ENCODE results near the gene C2CD4B.

C2CD4B gene

DNA sequence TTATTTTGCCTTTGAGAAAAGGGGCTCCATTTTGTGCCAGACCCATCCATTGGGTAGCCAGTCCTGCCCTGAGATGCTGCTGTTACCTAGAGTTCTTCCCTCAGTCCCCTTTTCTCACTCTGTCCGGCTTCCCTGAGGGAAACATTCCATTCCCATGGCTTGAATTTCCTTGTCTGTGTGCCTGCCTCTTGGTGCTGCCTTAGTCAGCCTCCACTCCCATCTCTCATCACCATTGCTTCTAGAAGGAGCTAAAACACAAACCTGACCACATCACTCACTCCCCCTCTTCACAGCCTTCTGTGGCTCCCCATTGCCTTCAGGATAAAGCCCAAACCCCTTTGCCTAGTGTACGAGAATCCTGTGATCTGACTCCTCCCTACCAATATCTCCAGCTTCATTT, 25.2 kb upstream of the C2CD4B start:
- Histone ChIP-seq H2BK120ac (ENCODE audit: low read depth, low read length) (no peak overlapping the region), H2BK15ac (ENCODE audit: low read length) (no peak overlapping the region), H3K9me3 (replicated peaks in 1 of 2; ENCODE audit: control insufficient read depth in 2 of 2, insufficient read depth in 1 of 2, low read depth in 1 of 2, low read length in 2 of 2) (no peaks in the 10 kb centered on the region), H3K36me3 (replicated peaks in 1 of 2; ENCODE audit: control insufficient read depth in 2 of 2, insufficient read depth in 2 of 2, low read length in 2 of 2) (no peaks in the 10 kb centered on the region), H2AK5ac (ENCODE audit: low read depth, low read length) (no peak overlapping the region), H3K4ac (ENCODE audit: low read length) (no peak overlapping the region), H4K8ac (ENCODE audit: low read depth, low read length) (no peak overlapping the region), H3K4me2 (ENCODE audit: insufficient read depth, low read length, poor library complexity, severe bottlenecking) (no peak overlapping the region), H2AFZ (ENCODE audit: low read length) (no peak overlapping the region), H2BK5ac (ENCODE audit: low read length) (no peak overlapping the region), H4K91ac (ENCODE audit: low read depth, low read length, poor library complexity) (no peak overlapping the region), H3K18ac (ENCODE audit: low read length) (no peak overlapping the region), H3K27me3 (ENCODE audit: control insufficient read depth in 3 of 3, insufficient read depth in 3 of 3, low read depth in 1 of 3, low read length in 3 of 3) (peaks cover 0 to 7% (median 0%) of the 10 kb centered on the region in 3 experiments), H2BK12ac (ENCODE audit: low read length) (no peak overlapping the region), H3K79me1 (ENCODE audit: low read depth, low read length) (no peaks in the 10 kb centered on the region), H3K9ac (ENCODE audit: low read depth, low read length, poor library complexity) (no peak overlapping the region), H3K23ac (ENCODE audit: low read depth, low read length, poor library complexity) (no peak overlapping the region), H3K27ac (replicated peaks; ENCODE audit: low read length) (no peak overlapping the region), H3K4me3 (ENCODE audit: low read length in 2 of 2) (no peak overlapping the region), H3K14ac (ENCODE audit: low read length) (no peak overlapping the region), H3K4me1 (ENCODE audit: control insufficient read depth in 2 of 2, insufficient read depth in 1 of 2, low read depth in 1 of 2, low read length in 2 of 2) (peaks cover 0 to 4% of the 10 kb centered on the region in 2 donors)
- DNase-seq (ENCODE audit: low spot score) = no peak
- whole genome bisulfite sequencing, 2 donors (ENCODE audit: extremely low coverage in 2 of 2, insufficient read length in 2 of 2, insufficient replicate concordance in 1 of 2) = no CpG with 5 or more reads among the region's 2 CpGs

- H3K9ac ChIP-seq (ENCODE audit: low read depth, low read length, poor library complexity) = no peak overlapping the region
- no peak overlapping the region for H3K27ac ChIP-seq (replicated peaks; ENCODE audit: low read length)
- H3K27me3 ChIP-seq (ENCODE audit: control insufficient read depth in 3 of 3, insufficient read depth in 3 of 3, low read depth in 1 of 3, low read length in 3 of 3) = peaks cover 0 to 7% (median 0%) of the 10 kb centered on the region in 3 experiments
- H3K4me2 ChIP-seq (ENCODE audit: insufficient read depth, low read length, poor library complexity, severe bottlenecking) = no peak overlapping the region
- H2BK12ac ChIP-seq (ENCODE audit: low read length) = no peak overlapping the region
- H3K79me1 ChIP-seq (ENCODE audit: low read depth, low read length) = no peaks in the 10 kb centered on the region
- H2AK5ac ChIP-seq (ENCODE audit: low read depth, low read length) = no peak overlapping the region
- H3K4me3 ChIP-seq (ENCODE audit: low read length in 2 of 2) = no peak overlapping the region
- H3K18ac ChIP-seq (ENCODE audit: low read length) = no peak overlapping the region
- WGBS, 2 donors (ENCODE audit: extremely low coverage in 2 of 2, insufficient read length in 2 of 2, insufficient replicate concordance in 1 of 2) = no CpG with 5 or more reads among the region's 5 CpGs
- no peak overlapping the region for H4K91ac ChIP-seq (ENCODE audit: low read depth, low read length, poor library complexity)
- peaks cover 0 to 4% of the 10 kb centered on the region in 2 donors for H3K4me1 ChIP-seq (ENCODE audit: control insufficient read depth in 2 of 2, insufficient read depth in 1 of 2, low read depth in 1 of 2, low read length in 2 of 2)
- no peak overlapping the region for H4K8ac ChIP-seq (ENCODE audit: low read depth, low read length)
- H2BK15ac ChIP-seq (ENCODE audit: low read length) = no peak overlapping the region
- no peaks in the 10 kb centered on the region for H3K9me3 ChIP-seq (replicated peaks in 1 of 2; ENCODE audit: control insufficient read depth in 2 of 2, insufficient read depth in 1 of 2, low read depth in 1 of 2, low read length in 2 of 2)
- H2BK5ac ChIP-seq (ENCODE audit: low read length) = no peak overlapping the region
- H2BK120ac ChIP-seq (ENCODE audit: low read depth, low read length) = no peak overlapping the region
- no peak overlapping the region for H3K23ac ChIP-seq (ENCODE audit: low read depth, low read length, poor library complexity)
- no peak overlapping the region for H3K14ac ChIP-seq (ENCODE audit: low read length)
- no peak overlapping the region for H3K4ac ChIP-seq (ENCODE audit: low read length)
- no peaks in the 10 kb centered on the region for H3K36me3 ChIP-seq (replicated peaks in 1 of 2; ENCODE audit: control insufficient read depth in 2 of 2, insufficient read depth in 2 of 2, low read length in 2 of 2)
- no peak for DNase-seq (ENCODE audit: low spot score)
- no peak overlapping the region for H2AFZ ChIP-seq (ENCODE audit: low read length)
Measured at GRCh38 chr15:62188744-62189143, 23.7 kb upstream of the C2CD4B start.

- Histone ChIP-seq H3K14ac (ENCODE audit: low read length) (no peak overlapping the region), H3K27me3 (ENCODE audit: control insufficient read depth in 3 of 3, insufficient read depth in 3 of 3, low read depth in 1 of 3, low read length in 3 of 3) (peaks cover 0 to 7% (median 0%) of the 10 kb centered on the region in 3 experiments), H4K91ac (ENCODE audit: low read depth, low read length, poor library complexity) (no peak overlapping the region), H3K4me1 (ENCODE audit: control insufficient read depth in 2 of 2, insufficient read depth in 1 of 2, low read depth in 1 of 2, low read length in 2 of 2) (peaks cover 0 to 4% of the 10 kb centered on the region in 2 donors), H3K18ac (ENCODE audit: low read length) (no peak overlapping the region), H2AK5ac (ENCODE audit: low read depth, low read length) (no peak overlapping the region), H4K8ac (ENCODE audit: low read depth, low read length) (no peak overlapping the region), H3K9me3 (replicated peaks in 1 of 2; ENCODE audit: control insufficient read depth in 2 of 2, insufficient read depth in 1 of 2, low read depth in 1 of 2, low read length in 2 of 2) (no peaks in the 10 kb centered on the region), H3K79me1 (ENCODE audit: low read depth, low read length) (no peaks in the 10 kb centered on the region), H2AFZ (ENCODE audit: low read length) (no peak overlapping the region), H3K36me3 (replicated peaks in 1 of 2; ENCODE audit: control insufficient read depth in 2 of 2, insufficient read depth in 2 of 2, low read length in 2 of 2) (no peaks in the 10 kb centered on the region), H2BK15ac (ENCODE audit: low read length) (no peak overlapping the region), H2BK120ac (ENCODE audit: low read depth, low read length) (no peak overlapping the region), H3K9ac (ENCODE audit: low read depth, low read length, poor library complexity) (no peak overlapping the region), H3K27ac (replicated peaks; ENCODE audit: low read length) (no peak overlapping the region), H3K4me2 (ENCODE audit: insufficient read depth, low read length, poor library complexity, severe bottlenecking) (no peak overlapping the region), H2BK12ac (ENCODE audit: low read length) (no peak overlapping the region), H3K4me3 (ENCODE audit: low read length in 2 of 2) (no peak overlapping the region), H3K23ac (ENCODE audit: low read depth, low read length, poor library complexity) (no peak overlapping the region), H2BK5ac (ENCODE audit: low read length) (no peak overlapping the region), H3K4ac (ENCODE audit: low read length) (no peak overlapping the region)
- no peak for DNase-seq (ENCODE audit: low spot score)
- WGBS, 2 donors (ENCODE audit: extremely low coverage in 2 of 2, insufficient read length in 2 of 2, insufficient replicate concordance in 1 of 2) = no CpG with 5 or more reads among the region's 1 CpG
Measured at GRCh38 chr15:62187910-62188309, 22.8 kb upstream of the C2CD4B start.

- Histone ChIP-seq H4K91ac (ENCODE audit: low read depth, low read length, poor library complexity) (no peak overlapping the region), H2BK15ac (ENCODE audit: low read length) (no peak overlapping the region), H3K9me3 (replicated peaks in 1 of 2; ENCODE audit: control insufficient read depth in 2 of 2, insufficient read depth in 1 of 2, low read depth in 1 of 2, low read length in 2 of 2) (no peaks in the 10 kb centered on the region), H3K4me3 (ENCODE audit: low read length in 2 of 2) (no peak overlapping the region), H2AK5ac (ENCODE audit: low read depth, low read length) (no peak overlapping the region), H2BK120ac (ENCODE audit: low read depth, low read length) (no peak overlapping the region), H3K4me2 (ENCODE audit: insufficient read depth, low read length, poor library complexity, severe bottlenecking) (no peak overlapping the region), H3K79me1 (ENCODE audit: low read depth, low read length) (no peaks in the 10 kb centered on the region), H3K18ac (ENCODE audit: low read length) (no peak overlapping the region), H4K8ac (ENCODE audit: low read depth, low read length) (no peak overlapping the region), H3K23ac (ENCODE audit: low read depth, low read length, poor library complexity) (no peak overlapping the region), H3K4me1 (ENCODE audit: control insufficient read depth in 2 of 2, insufficient read depth in 1 of 2, low read depth in 1 of 2, low read length in 2 of 2) (peaks cover 0 to 4% of the 10 kb centered on the region in 2 donors), H3K27me3 (ENCODE audit: control insufficient read depth in 3 of 3, insufficient read depth in 3 of 3, low read depth in 1 of 3, low read length in 3 of 3) (peaks cover 0 to 7% (median 0%) of the 10 kb centered on the region in 3 experiments), H3K14ac (ENCODE audit: low read length) (no peak overlapping the region), H3K4ac (ENCODE audit: low read length) (no peak overlapping the region), H3K27ac (replicated peaks; ENCODE audit: low read length) (no peak overlapping the region), H3K9ac (ENCODE audit: low read depth, low read length, poor library complexity) (no peak overlapping the region), H2AFZ (ENCODE audit: low read length) (no peak overlapping the region), H2BK5ac (ENCODE audit: low read length) (no peak overlapping the region), H3K36me3 (replicated peaks in 1 of 2; ENCODE audit: control insufficient read depth in 2 of 2, insufficient read depth in 2 of 2, low read length in 2 of 2) (no peaks in the 10 kb centered on the region), H2BK12ac (ENCODE audit: low read length) (no peak overlapping the region)
- no CpG with 5 or more reads among the region's 5 CpGs for WGBS, 2 donors (ENCODE audit: extremely low coverage in 2 of 2, insufficient read length in 2 of 2, insufficient replicate concordance in 1 of 2)
- no peak for DNase-seq (ENCODE audit: low spot score)
Measured at GRCh38 chr15:62187425-62187824, 22.3 kb upstream of the C2CD4B start.
